Neural cell (in vitro differentiated cells): ENCODE data around the gene DIDO1.

Source experiments
- POLR2AphosphoS5 ChIP-seq: IDR thresholded peaks from 2 replicates; pipeline ENCODE4 v1.6.1; 2012
- TF ChIP-seq, protein P1 (sequence below): fragments of 450-650 bp; IDR thresholded peaks from 2 replicates; pipeline ENCODE4 v1.5.1; 2014; ENCODE audit warnings: antibody characterized with exemption, mild to moderate bottlenecking, moderate library complexity; ENCODE audit not compliant: poor library complexity, severe bottlenecking

DNA sequence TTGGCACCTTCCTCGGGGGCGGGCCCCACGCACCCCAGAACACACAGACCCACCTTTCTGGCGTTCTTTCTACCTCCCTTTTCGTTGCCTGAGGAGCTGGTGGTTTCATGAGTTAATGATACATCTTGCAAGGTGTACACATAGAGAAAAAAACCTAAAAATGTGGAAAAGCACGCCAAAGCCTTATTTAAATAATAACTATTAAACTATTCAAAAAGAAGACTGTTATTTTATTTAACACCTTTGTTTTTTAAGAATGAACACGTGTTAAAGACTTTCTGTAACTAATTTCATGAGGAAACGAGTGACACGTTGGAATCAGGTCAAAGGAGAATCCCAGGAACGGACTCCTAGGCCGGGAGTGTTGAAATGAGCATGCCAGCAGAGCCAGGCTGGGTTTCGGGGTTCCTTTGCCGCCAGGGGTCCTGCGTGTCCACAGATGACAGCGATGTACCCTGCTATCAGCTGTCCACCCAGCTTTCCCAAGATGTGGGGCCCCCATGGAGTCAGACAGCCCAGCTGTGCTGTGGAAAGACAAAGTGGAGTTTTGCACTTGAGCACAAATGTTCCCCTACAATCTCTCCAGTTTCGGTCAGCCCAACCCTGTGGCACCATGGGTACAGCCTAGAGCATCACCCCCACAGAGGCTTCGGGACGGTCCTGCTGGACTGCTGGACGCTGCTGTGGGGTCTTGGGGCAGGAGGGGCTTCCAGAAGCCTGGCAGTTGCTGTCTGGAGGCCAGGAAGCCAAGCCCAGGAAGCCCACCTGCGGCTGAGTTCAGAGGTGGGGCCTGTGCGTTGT is 42.3 kb upstream of the DIDO1 start:
- TF ChIP-seq POLR2AphosphoS5: no peak
- TF ChIP-seq, protein P1, sequence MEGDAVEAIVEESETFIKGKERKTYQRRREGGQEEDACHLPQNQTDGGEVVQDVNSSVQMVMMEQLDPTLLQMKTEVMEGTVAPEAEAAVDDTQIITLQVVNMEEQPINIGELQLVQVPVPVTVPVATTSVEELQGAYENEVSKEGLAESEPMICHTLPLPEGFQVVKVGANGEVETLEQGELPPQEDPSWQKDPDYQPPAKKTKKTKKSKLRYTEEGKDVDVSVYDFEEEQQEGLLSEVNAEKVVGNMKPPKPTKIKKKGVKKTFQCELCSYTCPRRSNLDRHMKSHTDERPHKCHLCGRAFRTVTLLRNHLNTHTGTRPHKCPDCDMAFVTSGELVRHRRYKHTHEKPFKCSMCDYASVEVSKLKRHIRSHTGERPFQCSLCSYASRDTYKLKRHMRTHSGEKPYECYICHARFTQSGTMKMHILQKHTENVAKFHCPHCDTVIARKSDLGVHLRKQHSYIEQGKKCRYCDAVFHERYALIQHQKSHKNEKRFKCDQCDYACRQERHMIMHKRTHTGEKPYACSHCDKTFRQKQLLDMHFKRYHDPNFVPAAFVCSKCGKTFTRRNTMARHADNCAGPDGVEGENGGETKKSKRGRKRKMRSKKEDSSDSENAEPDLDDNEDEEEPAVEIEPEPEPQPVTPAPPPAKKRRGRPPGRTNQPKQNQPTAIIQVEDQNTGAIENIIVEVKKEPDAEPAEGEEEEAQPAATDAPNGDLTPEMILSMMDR: no peak
